Endothelial cell (in vitro differentiated cells): Measurements from ENCODE around the gene GIPC2. TPM values are rescaled to one million over a fixed set of nuclear protein-coding genes. Genes with fewer than 3 reads are reported as not detected.

Source experiments
- DNase-seq: peaks from one replicate; pipeline ENCODE4 v3.0.0; 2021; ENCODE audit warnings: low spot score
- H3K27ac Mint-ChIP-seq: one replicate; pipeline ENCODE4 v1.8.0; 2021; ENCODE audit warnings: mixed read lengths, inconsistent platforms; ENCODE audit not compliant: unreplicated experiment
- H3K27me3 Mint-ChIP-seq: one replicate; pipeline ENCODE4 v1.8.0; 2021; ENCODE audit warnings: mild to moderate bottlenecking, moderate library complexity, mixed read lengths, inconsistent platforms; ENCODE audit not compliant: unreplicated experiment
- H3K36me3 Mint-ChIP-seq: one replicate; pipeline ENCODE4 v1.8.0; 2021; ENCODE audit warnings: mild to moderate bottlenecking, low read depth, mixed read lengths, inconsistent platforms; ENCODE audit not compliant: unreplicated experiment
- H3K4me1 Mint-ChIP-seq: one replicate; pipeline ENCODE4 v1.8.0; 2021; ENCODE audit warnings: mild to moderate bottlenecking, mixed read lengths, inconsistent platforms; ENCODE audit not compliant: unreplicated experiment
- H3K4me3 Mint-ChIP-seq: one replicate; pipeline ENCODE4 v1.8.0; 2021; ENCODE audit warnings: mild to moderate bottlenecking, mixed read lengths, inconsistent platforms; ENCODE audit not compliant: unreplicated experiment
- H3K9me3 Mint-ChIP-seq: one replicate; pipeline ENCODE4 v1.8.0; 2021; ENCODE audit warnings: mixed read lengths, inconsistent platforms; ENCODE audit not compliant: unreplicated experiment
- CTCF ChIP-seq: fragments of 200-600 bp; sonication (generic); IDR thresholded peaks from one replicate; pipeline ENCODE4 v1.5.0; 2021; ENCODE audit warnings: antibody characterized with exemption; ENCODE audit not compliant: unreplicated experiment
- total RNA-seq: library from RNA; stranded (reverse); fragmentation: NEBNext Ultra II Directional; extraction: Animal tissue kit (Norgen Biotek cat#: 25700); gene quantifications from one replicate; pipeline ENCODE4 v1.2.1, GENCODE V29; 2021; ENCODE audit not compliant: unreplicated experiment

The GIPC2 gene
- total RNA-seq, 1 donor from 2014 or later = 2.9 TPM

GRCh38 chr1:78054559-78054958 is 8.8 kb downstream of the GIPC2 start:
- no peaks in the 10 kb centered on the region for H3K27me3 Mint-ChIP-seq
- H3K9me3 Mint-ChIP-seq = no peaks in the 10 kb centered on the region
- H3K4me3 Mint-ChIP-seq = no peak overlapping the region
- H3K27ac Mint-ChIP-seq = no peak overlapping the region
- no peaks in the 10 kb centered on the region for H3K36me3 Mint-ChIP-seq
- no peak for TF ChIP-seq CTCF
- peaks cover 32% of the 10 kb centered on the region for H3K4me1 Mint-ChIP-seq
- no peak for DNase-seq

- TF ChIP-seq CTCF = no peak
- Mint-ChIP-seq H3K4me3 (no peak overlapping the region), H3K27me3 (no peaks in the 10 kb centered on the region), H3K4me1 (peaks cover 32% of the 10 kb centered on the region), H3K9me3 (no peaks in the 10 kb centered on the region), H3K36me3 (no peaks in the 10 kb centered on the region), H3K27ac (no peak overlapping the region)
- no peak for DNase-seq
Observed at GRCh38 chr1:78054972-78055371, 9.2 kb downstream of the GIPC2 start.

- Mint-ChIP-seq H3K4me1 (peaks cover 33% of the 10 kb centered on the region), H3K27me3 (no peaks in the 10 kb centered on the region), H3K9me3 (no peaks in the 10 kb centered on the region), H3K4me3 (no peak overlapping the region), H3K27ac (no peak overlapping the region), H3K36me3 (no peaks in the 10 kb centered on the region)
- TF ChIP-seq CTCF = no peak
- DNase-seq = no peak
Observed at GRCh38 chr1:78055565-78056132, 9.9 kb downstream of the GIPC2 start.

- Mint-ChIP-seq H3K27me3 (no peaks in the 10 kb centered on the region), H3K36me3 (no peaks in the 10 kb centered on the region), H3K4me1 (peaks cover 30% of the 10 kb centered on the region), H3K9me3 (no peaks in the 10 kb centered on the region), H3K27ac (no peak overlapping the region), H3K4me3 (no peak overlapping the region)
- no peak for DNase-seq
- no peak for TF ChIP-seq CTCF
Observed at GRCh38 chr1:78058670-78059069, 12.9 kb downstream of the GIPC2 start.

GRCh38 chr1:78060857-78061563 is 15.2 kb downstream of the GIPC2 start:
- Mint-ChIP-seq H3K9me3 (no peaks in the 10 kb centered on the region), H3K4me3 (no peak overlapping the region), H3K27me3 (no peaks in the 10 kb centered on the region), H3K4me1 (peaks cover 23% of the 10 kb centered on the region), H3K36me3 (no peaks in the 10 kb centered on the region), H3K27ac (peak overlapping the region; percentile 76)
- TF ChIP-seq CTCF = peak; percentile 29
- DNase-seq = no peak
